GM20000 (cell line): ENCODE data around the gene MSH3.
"Not testable (repeated sequence)": the region's sequence is repeated elsewhere in the genome, so short reads cannot be mapped to it uniquely, and the experiment has no call there.

Experiments used
- DNase-seq: peaks from one replicate; pipeline ENCODE4 v3.0.0; 2012; ENCODE audit warnings: low spot score
- CTCF ChIP-seq: IDR thresholded peaks from 2 replicates; pipeline ENCODE4 v1.5.1; 2012; ENCODE audit warnings: mild to moderate bottlenecking, control low read depth; ENCODE audit errors: extremely low read depth, missing control alignments

MSH3 gene

GRCh38 chr5:80865551-80865950, 211.1 kb downstream of the MSH3 start:
- TF ChIP-seq CTCF, result no peak
- DNase-seq, result no peak

DNA sequence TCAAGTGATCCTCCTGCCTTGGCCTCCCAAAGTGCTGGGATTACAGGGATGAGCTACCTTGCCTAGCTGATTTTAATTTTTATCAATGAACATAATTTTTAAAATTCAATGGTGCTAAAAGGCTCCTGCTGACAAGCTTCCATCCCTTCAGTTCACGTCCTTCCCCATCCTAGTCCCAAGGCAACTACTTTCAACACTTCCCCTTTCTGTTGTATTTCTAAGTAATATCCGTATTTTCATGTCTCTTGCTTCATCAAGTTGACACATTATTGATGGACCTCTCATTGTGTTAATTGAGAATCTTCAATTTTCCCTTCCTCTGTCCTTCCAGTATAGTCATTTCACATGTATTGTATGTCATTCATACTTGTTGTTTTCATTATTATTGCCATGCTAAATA, 211.9 kb downstream of the MSH3 start:
- TF ChIP-seq CTCF, result no peak
- DNase-seq, result no peak

DNA sequence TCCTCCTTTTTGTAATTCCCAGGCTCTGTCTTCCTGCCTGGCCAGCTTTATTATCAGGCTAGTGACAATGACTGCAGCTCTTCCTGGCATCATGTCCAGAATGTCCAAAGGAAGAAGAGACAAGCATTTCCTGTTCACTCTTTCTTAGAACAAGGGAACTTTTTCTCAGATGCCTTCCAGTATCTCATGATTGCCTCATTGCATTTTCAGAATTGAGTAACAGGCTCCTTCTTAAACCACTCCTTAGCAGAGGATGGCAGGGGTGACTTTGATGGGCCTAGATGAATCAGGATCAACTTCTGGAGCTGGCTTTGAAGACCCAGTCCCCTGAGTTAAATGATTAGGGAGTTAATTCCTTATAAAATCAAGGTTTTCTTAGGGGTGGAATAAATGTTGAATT, 212.8 kb downstream of the MSH3 start:
- no peak for TF ChIP-seq CTCF
- no peak for DNase-seq

- DNase-seq, result no peak
These were observed 216.0 kb downstream of the MSH3 start for GRCh38 chr5:80870442-80870841.

GRCh38 chr5:80871541-80871961, 217.1 kb downstream of the MSH3 start:
- no peak for DNase-seq
- no peak for TF ChIP-seq CTCF

More at GRCh38 chr5:80870442-80870841, 216.0 kb downstream of the MSH3 start:
- TF ChIP-seq CTCF, result no peak

DNA sequence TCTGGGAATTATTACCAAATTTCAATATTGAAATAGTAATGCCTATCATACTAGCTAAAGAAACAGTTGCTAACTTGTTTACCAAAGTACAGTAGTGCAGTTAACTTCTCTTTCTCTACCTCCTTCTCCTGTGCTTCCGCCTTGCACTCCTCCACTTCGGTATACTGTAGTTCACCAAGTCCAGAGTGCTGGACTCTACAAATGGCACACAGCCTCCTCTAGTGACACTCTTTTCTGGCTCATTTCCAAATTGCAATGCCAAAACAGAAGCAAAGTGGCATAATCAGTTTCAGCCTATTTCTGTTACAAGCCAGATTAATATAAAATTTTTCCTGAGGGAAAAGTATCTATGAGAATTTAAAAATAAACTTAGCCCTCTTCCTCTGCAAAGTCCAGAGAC, 219.7 kb downstream of the MSH3 start:
- no peak for TF ChIP-seq CTCF
- no peak for DNase-seq

- TF ChIP-seq CTCF, result no peak
- DNase-seq, result no peak
These were observed 223.1 kb downstream of the MSH3 start for GRCh38 chr5:80877592-80877991.

DNA sequence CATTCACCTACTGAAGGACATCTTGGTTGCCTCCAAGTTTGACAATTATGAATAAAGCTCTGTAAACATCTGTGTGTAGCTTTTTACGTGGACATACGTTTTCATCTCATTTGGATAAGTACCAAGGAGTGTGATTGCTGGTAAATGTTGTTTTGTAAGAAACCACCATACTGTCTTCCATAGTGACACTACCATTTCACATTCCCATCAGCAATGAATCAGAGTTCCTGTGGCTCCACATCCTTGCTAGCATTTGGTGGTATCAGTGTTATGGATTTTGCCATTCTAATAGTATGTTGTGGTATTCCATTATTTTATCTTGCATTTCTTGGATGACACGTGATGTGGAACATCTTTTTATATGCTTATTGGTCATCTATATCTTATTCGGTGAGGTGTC, 227.3 kb downstream of the MSH3 start:
- DNase-seq, result no peak
- no peak for TF ChIP-seq CTCF

GRCh38 chr5:80883390-80883789, 228.9 kb downstream of the MSH3 start:
- not testable (repeated sequence) for DNase-seq
